Left ventricle myocardium inferior (tissue), 1 donor: Measurements from ENCODE around the gene PSMB7. TPM values are rescaled to one million over a fixed set of nuclear protein-coding genes. Genes with fewer than 3 reads are reported as not detected.

Experiments used
- DNase-seq: peaks from one replicate; pipeline ENCODE4 v3.0.0-alpha.2; 2020
- H3K27ac ChIP-seq: fragments of 200-600 bp; replicated peaks from 2 replicates; pipeline ENCODE4 v1.8.0; 2021
- H3K27me3 ChIP-seq: fragments of 200-600 bp; 2 replicates; pipeline ENCODE4 v1.8.0; 2021; ENCODE audit warnings: low read depth
- H3K36me3 ChIP-seq: fragments of 200-600 bp; 2 replicates; pipeline ENCODE4 v1.8.0; 2021
- H3K4me1 ChIP-seq: fragments of 200-600 bp; 2 replicates; pipeline ENCODE4 v1.8.0; 2021
- H3K4me3 ChIP-seq: fragments of 200-600 bp; 2 replicates; pipeline ENCODE4 v1.8.0; 2021; ENCODE audit warnings: mild to moderate bottlenecking, moderate library complexity
- H3K9me3 ChIP-seq: fragments of 200-600 bp; replicated peaks from 2 replicates; pipeline ENCODE4 v1.8.0; 2021
- intact Hi-C: fragments of 100-400 bp; cut with micrococcal nuclease; formaldehyde crosslinking; loops from one replicate; pipeline ENCODE4 v1.11.0; 2022
- total RNA-seq: library from RNA; stranded (reverse); fragmentation: NEBNext Ultra II Directional; extraction: Animal tissue kit (Norgen Biotek cat#: 25700); gene quantifications from one replicate; pipeline ENCODE4 v1.2.1, GENCODE V29; 2021
- TF ChIP-seq, protein P1 (sequence below): fragments of 200-600 bp; IDR thresholded peaks from 2 replicates; pipeline ENCODE4 v1.8.0; 2021; ENCODE audit warnings: antibody characterized with exemption, mild to moderate bottlenecking, borderline replicate concordance
- donor health status: DM: no; HTN: yes; CAD: no; lungs with severe emphysema.

The PSMB7 gene
- total RNA-seq, 1 donor from 2014 or later = 159 TPM

DNA sequence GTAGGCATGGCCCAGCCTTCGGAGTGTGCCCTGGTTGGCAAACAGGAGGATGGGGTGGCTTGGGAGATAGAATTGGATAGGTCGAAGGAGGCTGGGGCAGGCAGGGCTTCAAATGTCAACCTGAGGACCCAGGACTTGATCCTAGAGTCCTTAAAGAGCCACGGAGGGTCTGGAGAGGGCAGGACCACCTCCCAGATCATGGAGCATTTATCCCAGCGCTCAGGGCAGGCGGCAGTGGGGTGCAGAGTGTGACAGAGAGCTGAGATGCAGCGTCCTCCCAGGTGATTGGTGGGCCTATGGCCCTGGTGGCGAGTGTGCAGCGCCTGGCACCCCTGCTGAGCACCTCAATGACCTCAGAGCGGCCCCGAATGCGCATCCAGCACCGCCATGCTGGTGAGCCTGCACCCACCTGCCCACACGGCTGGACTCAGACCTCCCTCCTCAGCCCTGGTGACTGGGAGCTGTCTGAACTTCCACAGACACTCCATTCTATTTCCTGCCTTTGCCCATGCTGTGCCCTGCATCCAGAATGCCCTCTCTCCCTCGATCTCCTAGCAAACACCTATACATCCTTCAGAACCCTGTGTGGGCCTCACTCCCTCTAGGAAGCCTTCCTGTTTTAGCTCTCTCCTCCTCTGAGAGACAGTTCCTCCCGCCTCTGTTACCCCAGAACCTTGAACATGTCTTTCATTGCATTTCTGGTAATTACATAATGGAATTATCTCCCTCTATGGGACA is 41.3 kb upstream of the PSMB7 start:
- Histone ChIP-seq H3K36me3 (no peaks in the 10 kb centered on the region), H3K27me3 (peaks cover 35% of the 10 kb centered on the region), H3K4me3 (no peak overlapping the region), H3K4me1 (peaks cover 4% of the 10 kb centered on the region), H3K27ac (no peak overlapping the region), H3K9me3 (peaks cover 4% of the 10 kb centered on the region)
- TF ChIP-seq, protein P1, sequence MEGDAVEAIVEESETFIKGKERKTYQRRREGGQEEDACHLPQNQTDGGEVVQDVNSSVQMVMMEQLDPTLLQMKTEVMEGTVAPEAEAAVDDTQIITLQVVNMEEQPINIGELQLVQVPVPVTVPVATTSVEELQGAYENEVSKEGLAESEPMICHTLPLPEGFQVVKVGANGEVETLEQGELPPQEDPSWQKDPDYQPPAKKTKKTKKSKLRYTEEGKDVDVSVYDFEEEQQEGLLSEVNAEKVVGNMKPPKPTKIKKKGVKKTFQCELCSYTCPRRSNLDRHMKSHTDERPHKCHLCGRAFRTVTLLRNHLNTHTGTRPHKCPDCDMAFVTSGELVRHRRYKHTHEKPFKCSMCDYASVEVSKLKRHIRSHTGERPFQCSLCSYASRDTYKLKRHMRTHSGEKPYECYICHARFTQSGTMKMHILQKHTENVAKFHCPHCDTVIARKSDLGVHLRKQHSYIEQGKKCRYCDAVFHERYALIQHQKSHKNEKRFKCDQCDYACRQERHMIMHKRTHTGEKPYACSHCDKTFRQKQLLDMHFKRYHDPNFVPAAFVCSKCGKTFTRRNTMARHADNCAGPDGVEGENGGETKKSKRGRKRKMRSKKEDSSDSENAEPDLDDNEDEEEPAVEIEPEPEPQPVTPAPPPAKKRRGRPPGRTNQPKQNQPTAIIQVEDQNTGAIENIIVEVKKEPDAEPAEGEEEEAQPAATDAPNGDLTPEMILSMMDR = no peak
- no peak for DNase-seq
- intact Hi-C loops = no loop called here

DNA sequence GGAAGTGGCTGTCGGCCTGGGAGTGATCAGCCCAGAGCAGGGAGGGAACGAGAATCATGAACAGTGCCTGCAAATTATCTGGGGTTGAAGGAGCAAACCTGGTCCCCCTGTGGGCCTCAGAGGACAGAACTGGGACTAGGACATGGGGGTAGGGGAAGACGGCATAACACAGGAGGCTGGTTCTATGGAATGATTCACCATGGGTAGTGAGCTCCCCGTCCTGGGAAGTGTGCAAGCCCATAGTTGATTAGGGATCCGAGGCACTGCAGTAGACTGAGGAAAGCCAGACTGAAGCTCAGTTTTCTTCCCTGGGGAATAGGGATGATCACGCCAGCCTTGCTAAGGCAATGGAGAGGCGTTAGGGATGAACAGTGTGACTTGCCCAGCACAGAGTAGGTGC is 40.6 kb upstream of the PSMB7 start:
- Histone ChIP-seq H3K36me3 (no peaks in the 10 kb centered on the region), H3K27ac (no peak overlapping the region), H3K27me3 (peaks cover 42% of the 10 kb centered on the region), H3K4me3 (no peak overlapping the region), H3K4me1 (peaks cover 11% of the 10 kb centered on the region), H3K9me3 (peaks cover 4% of the 10 kb centered on the region)
- intact Hi-C loops = no loop called here
- no peak for DNase-seq
- TF ChIP-seq, protein P1 = no peak

DNA sequence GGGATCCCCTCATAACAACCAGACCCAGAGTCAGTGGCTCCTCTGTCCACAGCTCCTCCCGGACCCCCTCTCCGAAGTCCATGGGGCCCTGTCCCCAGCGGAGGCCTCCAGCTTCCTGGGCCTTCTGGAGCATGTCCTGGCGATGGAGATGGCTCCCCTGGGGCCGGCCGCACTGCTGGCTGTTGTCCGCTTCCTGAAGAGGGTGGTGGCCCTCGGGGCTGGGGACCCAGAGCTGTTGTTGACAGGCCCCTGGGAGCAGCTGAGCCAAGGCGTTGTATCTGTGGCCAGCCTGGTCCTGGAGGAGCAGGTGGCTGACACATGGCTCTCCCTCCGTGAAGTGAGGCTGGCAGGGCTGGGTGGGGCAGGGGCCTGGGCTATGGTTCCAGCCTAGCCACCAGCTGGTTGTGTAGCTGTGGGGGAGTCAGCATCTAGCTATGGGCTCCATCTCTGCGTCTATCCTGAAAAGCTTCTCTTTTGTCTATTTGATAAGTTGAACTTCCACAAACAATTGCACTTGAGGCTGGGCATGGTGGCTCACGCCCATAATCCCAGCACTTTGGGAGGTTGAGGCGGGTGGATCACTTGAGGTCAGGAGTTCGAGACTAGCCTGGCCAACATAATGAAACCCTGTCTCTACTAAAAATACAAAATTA is 39.7 kb upstream of the PSMB7 start:
- H3K27ac ChIP-seq = no peak overlapping the region
- no peaks in the 10 kb centered on the region for H3K36me3 ChIP-seq
- H3K9me3 ChIP-seq = no peaks in the 10 kb centered on the region
- H3K27me3 ChIP-seq = peaks cover 51% of the 10 kb centered on the region
- DNase-seq = no peak
- H3K4me1 ChIP-seq = peaks cover 16% of the 10 kb centered on the region
- intact Hi-C loops = no loop called here
- H3K4me3 ChIP-seq = no peak overlapping the region
- TF ChIP-seq, protein P1 = no peak

DNA sequence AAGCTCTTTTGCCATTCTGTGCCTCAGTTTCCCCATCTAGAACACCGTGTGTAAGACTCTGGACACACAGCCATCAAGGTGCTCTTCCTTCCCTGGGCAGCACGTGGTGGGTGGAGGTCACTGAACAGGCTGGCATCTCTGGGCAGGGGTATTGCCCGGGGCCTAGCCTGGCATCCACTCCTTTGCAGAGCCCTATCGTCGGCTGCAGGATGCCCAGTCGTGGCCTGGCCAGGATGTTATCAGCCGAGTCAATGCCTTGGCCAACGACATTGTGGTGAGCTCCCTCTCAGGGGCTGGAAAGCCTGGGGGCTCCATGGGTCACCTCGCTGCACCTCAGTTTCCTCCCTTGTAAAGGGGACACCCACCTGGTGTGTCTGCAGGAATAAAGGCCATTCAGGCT is 39.1 kb upstream of the PSMB7 start:
- intact Hi-C loops = no loop called here
- no peaks in the 10 kb centered on the region for H3K36me3 ChIP-seq
- H3K9me3 ChIP-seq = no peaks in the 10 kb centered on the region
- H3K27me3 ChIP-seq = peaks cover 58% of the 10 kb centered on the region
- TF ChIP-seq, protein P1 = no peak
- peaks cover 16% of the 10 kb centered on the region for H3K4me1 ChIP-seq
- no peak overlapping the region for H3K4me3 ChIP-seq
- H3K27ac ChIP-seq = no peak overlapping the region
- DNase-seq = no peak

DNA sequence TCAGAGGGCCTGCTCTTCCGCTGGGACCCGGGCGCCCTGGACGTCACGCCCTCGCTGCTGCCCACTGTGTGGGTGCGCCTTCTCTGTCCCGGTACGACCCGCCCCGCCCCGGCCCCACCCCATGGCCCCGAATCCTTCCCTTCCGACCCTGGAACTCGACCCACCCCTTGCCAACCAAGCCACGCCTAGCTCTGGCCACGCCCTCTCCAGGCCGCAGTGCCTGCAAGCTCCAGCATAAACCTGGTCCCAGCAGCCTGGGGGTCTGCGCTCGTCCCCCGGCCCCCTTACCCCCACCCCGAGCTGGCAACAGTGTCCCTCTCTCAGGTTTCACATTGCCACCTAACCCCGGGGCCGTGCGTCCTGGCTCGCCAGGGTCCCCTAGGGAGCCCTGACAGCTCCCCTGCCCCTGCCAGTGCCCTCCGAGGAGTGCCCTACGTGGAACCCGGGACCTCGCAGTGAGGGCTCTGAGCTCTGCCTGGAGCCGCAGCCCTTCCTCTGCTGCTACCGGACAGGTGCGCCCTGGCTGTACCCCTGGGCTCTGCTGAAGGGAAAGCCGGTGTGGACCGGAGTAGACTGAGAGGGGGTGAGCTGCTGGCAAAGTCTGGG is 38.4 kb upstream of the PSMB7 start:
- DNase-seq = no peak
- H3K27ac ChIP-seq = no peak overlapping the region
- H3K4me3 ChIP-seq = peak overlapping the region; percentile 51
- peaks cover 62% of the 10 kb centered on the region for H3K27me3 ChIP-seq
- TF ChIP-seq, protein P1 = no peak
- no peaks in the 10 kb centered on the region for H3K9me3 ChIP-seq
- intact Hi-C loops = no loop called here
- no peaks in the 10 kb centered on the region for H3K36me3 ChIP-seq
- peaks cover 16% of the 10 kb centered on the region for H3K4me1 ChIP-seq
